CD4-positive, CD25-positive, alpha-beta regulatory T cell (primary cell): ENCODE measurements around the gene ATG13. TPM values are rescaled to one million over a fixed set of nuclear protein-coding genes. Genes with fewer than 3 reads are reported as not detected.
A peak's percentile ranks its signal among the peaks of the same experiment; 100 is the strongest.

Experiments
- ATAC-seq, 2 donors: fragments of 150-1000 bp; cut with Tn5 transposase; one replicate each; pipeline ENCODE4 v1.10.0; 2021; ENCODE audit warnings: low read depth in 2 of 2, moderate number of reproducible peaks in 2 of 2, moderate library complexity in 1 of 2
- DNase-seq, 3 donors: peaks; one replicate each; pipeline versions ENCODE4 v3.0.0 to v3.0.0-alpha.2; 2012 to 2022; ENCODE audit warnings: mixed read lengths in 1 of 3
- H3K27ac ChIP-seq: one replicate; pipeline ENCODE4 v1.7.0; 2013; ENCODE audit warnings: mild to moderate bottlenecking, low read length; ENCODE audit not compliant: insufficient read depth, poor library complexity, severe bottlenecking
- H3K27me3 ChIP-seq: one replicate; pipeline ENCODE4 v1.7.0; 2013; ENCODE audit warnings: low read length; ENCODE audit not compliant: control insufficient read depth, insufficient read depth
- H3K36me3 ChIP-seq: one replicate; pipeline ENCODE4 v1.7.0; 2013; ENCODE audit warnings: mild to moderate bottlenecking, low read length, moderate library complexity; ENCODE audit not compliant: control insufficient read depth, insufficient read depth
- H3K4me1 ChIP-seq: 2 replicates; pipeline ENCODE4 v1.7.0; 2013; ENCODE audit warnings: mild to moderate bottlenecking, low read length; ENCODE audit not compliant: insufficient read depth, control insufficient read depth, poor library complexity, severe bottlenecking
- H3K4me3 ChIP-seq: one replicate; pipeline ENCODE4 v1.7.0; 2013; ENCODE audit warnings: low read depth, mild to moderate bottlenecking, low read length, moderate library complexity
- H3K9me3 ChIP-seq, 2 experiments: 1 replicate in 1 of 2; 2 replicates in 1 of 2; pipeline ENCODE4 v1.7.0; 2013; ENCODE audit warnings: low read length in 2 of 2, mild to moderate bottlenecking in 1 of 2, moderate library complexity in 1 of 2; ENCODE audit not compliant: control insufficient read depth in 2 of 2
- H3K27ac Mint-ChIP-seq, 3 donors: one replicate each; pipeline ENCODE4 v1.8.0; 2020 to 2022; ENCODE audit warnings: mild to moderate bottlenecking in 3 of 3, mixed read lengths in 3 of 3, moderate library complexity in 2 of 3
- H3K27me3 Mint-ChIP-seq: one replicate; pipeline ENCODE4 v1.8.0; 2022; ENCODE audit warnings: mild to moderate bottlenecking, mixed read lengths
- H3K36me3 Mint-ChIP-seq: one replicate; pipeline ENCODE4 v1.8.0; 2020; ENCODE audit warnings: mixed read lengths
- H3K4me1 Mint-ChIP-seq, 4 donors: one replicate each; pipeline ENCODE4 v1.8.0; 2020 to 2022; ENCODE audit warnings: mixed read lengths in 4 of 4, mild to moderate bottlenecking in 1 of 4
- H3K4me3 Mint-ChIP-seq, 4 donors: one replicate each; pipeline ENCODE4 v1.8.0; 2020 to 2022; ENCODE audit warnings: mild to moderate bottlenecking in 4 of 4, mixed read lengths in 4 of 4, moderate library complexity in 3 of 4
- H3K9me3 Mint-ChIP-seq, 7 donors: one replicate each; pipeline ENCODE4 v1.8.0; 2020 to 2022; ENCODE audit warnings: mixed read lengths in 7 of 7, mild to moderate bottlenecking in 3 of 7, moderate library complexity in 2 of 7
- polyA plus RNA-seq, 4 donors: library from polyadenylated mRNA; unstranded; fragments of 300-500 nt; fragmentation: Illumina TruSeq; gene quantifications; one replicate each; pipeline ENCODE4 v1.2.3, GENCODE V29; 2021
- total RNA-seq: library from RNA; stranded (reverse); gene quantifications from one replicate; pipeline ENCODE4 v1.2.3, GENCODE V29; 2022

ATG13 gene
- total and polyA plus RNA-seq, 5 donors from 2014 or later: 69.0 to 135 (median 77.1) TPM

DNA sequence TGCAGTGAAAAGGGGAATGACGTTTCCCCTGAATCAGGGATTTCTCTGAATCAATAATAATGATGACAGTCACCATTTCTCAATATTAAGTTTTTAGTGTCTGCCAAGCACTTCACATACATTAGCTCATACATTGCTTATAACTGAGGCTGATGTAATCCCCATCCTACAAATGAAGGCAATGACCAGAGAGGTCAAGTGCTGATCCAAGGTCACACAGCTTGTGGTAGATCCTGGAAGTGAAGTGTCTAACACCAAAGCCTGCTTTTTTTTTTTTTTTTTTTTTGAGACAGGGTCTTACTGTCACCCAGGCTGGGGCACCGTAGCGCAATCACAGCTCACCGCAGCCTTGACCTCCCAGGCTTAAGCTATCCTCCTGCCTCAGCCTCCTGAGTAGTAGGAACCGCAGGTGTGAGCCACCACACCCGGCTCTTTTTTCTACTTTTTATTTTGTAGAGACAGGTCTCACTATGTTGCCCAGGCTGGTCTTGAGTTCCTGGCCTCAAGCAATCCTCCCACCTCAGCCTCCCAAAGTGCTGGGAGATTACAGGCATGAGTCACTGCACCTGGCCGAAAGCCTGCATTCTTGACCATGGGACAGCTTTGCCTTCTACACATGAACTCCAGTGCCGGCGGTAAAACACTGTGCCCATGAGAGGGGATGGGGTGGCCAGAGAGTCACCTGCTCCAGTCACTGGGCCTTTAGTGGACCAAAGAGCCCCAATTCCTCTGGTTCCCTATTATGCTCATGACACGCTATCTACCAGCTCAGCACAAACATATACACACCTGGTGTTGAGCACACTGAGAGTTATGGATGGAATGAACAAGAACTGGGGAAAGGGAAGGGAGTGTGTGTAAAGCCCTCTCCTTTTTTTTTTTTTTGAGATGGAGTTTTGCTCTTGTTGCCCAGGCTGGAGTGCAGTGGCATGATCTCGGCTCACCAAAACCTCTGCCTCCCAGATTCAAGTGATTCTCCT is 65.7 kb downstream of the ATG13 start:
- H3K27ac Mint-ChIP-seq: no peak overlapping the region
- no peaks in the 10 kb centered on the region for H3K9me3 Mint-ChIP-seq
- H3K4me3 ChIP-seq: no peak overlapping the region
- peaks cover 17% of the 10 kb centered on the region for H3K36me3 Mint-ChIP-seq
- no peaks in the 10 kb centered on the region for H3K4me1 ChIP-seq
- ATAC-seq (no peak), DNase-seq (no peak)
- H3K27me3 ChIP-seq: no peaks in the 10 kb centered on the region
- H3K4me1 Mint-ChIP-seq: peaks cover 0 to 6% (median 3%) of the 10 kb centered on the region in 4 donors
- no peaks in the 10 kb centered on the region for H3K9me3 ChIP-seq
- H3K27me3 Mint-ChIP-seq: no peaks in the 10 kb centered on the region
- peaks cover 84% of the 10 kb centered on the region for H3K36me3 ChIP-seq
- no peak overlapping the region for H3K27ac ChIP-seq
- no peak overlapping the region for H3K4me3 Mint-ChIP-seq

DNA sequence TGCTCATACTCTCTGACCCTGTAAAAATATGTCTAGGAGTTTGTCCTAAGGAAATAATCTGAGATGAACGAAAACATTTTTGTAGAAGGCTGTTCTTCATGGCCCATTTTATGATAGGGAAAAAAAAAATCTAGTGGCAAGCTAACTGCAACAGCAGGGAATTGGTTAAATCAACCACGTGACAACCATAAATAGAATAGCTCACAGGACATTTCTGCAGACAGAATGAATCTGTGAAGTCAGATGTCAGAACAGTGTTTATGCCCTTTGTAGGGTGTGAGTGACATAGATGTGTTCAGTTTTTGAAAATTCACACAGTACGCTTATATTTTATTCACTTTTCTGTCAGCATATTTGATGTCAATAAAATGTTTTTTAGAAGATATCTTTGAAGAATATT is 67.0 kb downstream of the ATG13 start:
- H3K4me3 Mint-ChIP-seq: no peak overlapping the region
- H3K36me3 Mint-ChIP-seq: peaks cover 14% of the 10 kb centered on the region
- no peaks in the 10 kb centered on the region for H3K9me3 Mint-ChIP-seq
- H3K27me3 Mint-ChIP-seq: no peaks in the 10 kb centered on the region
- H3K36me3 ChIP-seq: peaks cover 80% of the 10 kb centered on the region
- no peaks in the 10 kb centered on the region for H3K9me3 ChIP-seq
- peaks cover 0 to 11% (median 5%) of the 10 kb centered on the region in 4 donors for H3K4me1 Mint-ChIP-seq
- DNase-seq: no peak
- no peak for ATAC-seq
- no peaks in the 10 kb centered on the region for H3K4me1 ChIP-seq
- no peak overlapping the region for H3K4me3 ChIP-seq
- H3K27ac Mint-ChIP-seq: no peak overlapping the region
- H3K27me3 ChIP-seq: no peaks in the 10 kb centered on the region
- no peak overlapping the region for H3K27ac ChIP-seq

DNA sequence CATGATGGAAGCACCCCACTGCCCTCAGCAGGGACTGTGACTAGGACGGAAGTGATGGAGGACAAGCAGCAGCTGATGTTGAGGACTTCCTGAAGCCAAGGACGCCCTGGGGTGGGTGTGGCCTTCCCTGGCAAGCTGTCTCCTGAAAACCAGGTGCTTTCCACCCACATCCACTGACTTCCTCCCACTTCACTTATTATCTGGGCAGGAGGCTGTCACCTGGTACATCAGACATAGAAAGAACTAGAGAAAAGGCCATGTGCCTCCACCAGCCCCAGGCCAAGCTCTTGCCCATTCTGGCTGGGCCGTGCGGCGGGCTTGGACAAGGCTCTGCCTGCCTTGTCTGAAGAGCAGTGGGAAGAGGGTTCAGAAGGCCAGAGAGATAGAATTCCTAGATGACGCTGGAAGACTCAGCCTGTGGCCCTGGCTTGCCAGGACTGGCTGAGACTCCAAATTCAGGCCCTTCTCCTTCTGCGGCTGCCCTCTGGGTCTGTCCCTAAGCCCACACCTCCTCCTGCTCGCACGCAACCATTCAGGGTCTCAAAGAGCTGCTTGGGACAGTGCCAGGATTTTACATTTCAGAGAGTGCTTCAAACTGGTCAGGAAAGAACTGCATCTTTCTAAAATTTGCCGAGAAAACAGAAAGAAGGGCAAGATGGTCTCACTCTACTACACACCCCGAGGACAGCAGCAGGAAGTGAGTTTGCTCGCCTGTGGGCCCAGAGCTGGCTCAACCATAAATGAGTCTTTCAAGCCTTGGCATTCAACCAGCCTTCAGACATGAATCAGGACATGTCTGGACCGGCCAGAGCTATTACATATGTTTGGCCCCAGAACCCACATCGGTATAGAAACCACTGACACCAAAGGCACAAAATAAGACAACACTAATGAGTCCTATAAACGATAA is 69.8 kb downstream of the ATG13 start:
- Histone ChIP-seq H3K27me3 (no peaks in the 10 kb centered on the region), H3K27ac (no peak overlapping the region), H3K9me3 (no peaks in the 10 kb centered on the region), H3K4me3 (no peak overlapping the region), H3K36me3 (peaks cover 72% of the 10 kb centered on the region), H3K4me1 (no peaks in the 10 kb centered on the region)
- no peaks in the 10 kb centered on the region for H3K27me3 Mint-ChIP-seq
- H3K4me3 Mint-ChIP-seq: no peak overlapping the region
- peak overlapping the region; percentile 2 to 72 (median 54) for H3K27ac Mint-ChIP-seq
- peaks cover 15% of the 10 kb centered on the region for H3K36me3 Mint-ChIP-seq
- no peaks in the 10 kb centered on the region for H3K9me3 Mint-ChIP-seq
- peaks cover 0 to 18% (median 5%) of the 10 kb centered on the region in 4 donors for H3K4me1 Mint-ChIP-seq
- ATAC-seq (no peak), DNase-seq (no peak)

DNA sequence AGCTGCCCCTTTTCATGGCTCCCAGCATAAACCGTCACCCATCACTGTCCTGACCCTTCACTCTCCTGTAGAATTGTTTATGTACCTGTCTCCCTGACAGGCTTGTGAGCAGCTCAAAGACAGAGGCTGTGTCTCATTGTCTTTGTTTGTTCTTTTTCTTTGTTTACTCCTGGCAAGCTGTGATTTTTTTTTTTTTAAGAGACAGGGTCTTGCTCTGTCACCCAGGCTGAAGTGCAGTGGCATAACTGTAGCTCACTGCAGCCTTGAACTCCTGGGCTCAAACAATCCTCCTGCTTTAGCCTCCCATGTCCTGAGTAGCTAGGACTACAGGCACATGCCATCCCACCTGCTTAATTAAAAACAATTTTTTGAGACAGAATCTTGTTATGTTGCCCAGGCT is 73.3 kb downstream of the ATG13 start:
- H3K27me3 ChIP-seq: no peaks in the 10 kb centered on the region
- Mint-ChIP-seq H3K27ac (peak overlapping the region in 2 of 3 donors; percentile 51 to 56), H3K4me3 (peak overlapping the region in 1 of 4 donors; percentile 15), H3K27me3 (no peaks in the 10 kb centered on the region), H3K4me1 (peaks cover 0 to 25% (median 8%) of the 10 kb centered on the region in 4 donors), H3K9me3 (no peaks in the 10 kb centered on the region), H3K36me3 (peaks cover 20% of the 10 kb centered on the region)
- peaks cover 81% of the 10 kb centered on the region for H3K36me3 ChIP-seq
- peaks cover 10% of the 10 kb centered on the region for H3K4me1 ChIP-seq
- no peak overlapping the region for H3K27ac ChIP-seq
- no peak for DNase-seq
- no peak overlapping the region for H3K4me3 ChIP-seq
- ATAC-seq: no peak
- no peaks in the 10 kb centered on the region for H3K9me3 ChIP-seq

DNA sequence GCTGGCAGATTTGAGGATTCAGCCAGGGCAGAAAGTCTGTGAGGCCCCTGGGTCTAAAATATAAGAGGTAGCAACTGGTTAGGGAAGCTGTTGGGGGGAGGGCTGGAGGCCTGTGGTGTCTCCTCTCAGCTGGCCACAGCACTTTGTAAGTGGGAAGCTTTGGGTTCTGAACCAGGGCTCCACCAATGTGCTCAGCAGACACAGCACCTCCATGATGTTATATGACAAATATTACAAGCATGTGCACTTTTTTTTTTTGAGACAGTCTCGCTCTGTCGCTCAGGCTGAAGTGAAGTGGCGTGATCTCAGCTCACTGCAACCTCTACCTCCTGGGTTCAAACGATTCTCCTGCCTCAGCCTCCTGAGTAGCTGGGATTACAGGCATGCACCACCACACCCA is 75.1 kb downstream of the ATG13 start:
- Mint-ChIP-seq H3K9me3 (no peaks in the 10 kb centered on the region), H3K27ac (no peak overlapping the region), H3K27me3 (no peaks in the 10 kb centered on the region), H3K4me3 (no peak overlapping the region), H3K4me1 (peaks cover 0 to 41% (median 9%) of the 10 kb centered on the region in 4 donors), H3K36me3 (peaks cover 20% of the 10 kb centered on the region)
- Histone ChIP-seq H3K4me1 (peaks cover 19% of the 10 kb centered on the region), H3K36me3 (peaks cover 75% of the 10 kb centered on the region), H3K27ac (no peak overlapping the region), H3K27me3 (no peaks in the 10 kb centered on the region), H3K4me3 (no peak overlapping the region), H3K9me3 (no peaks in the 10 kb centered on the region)
- DNase-seq: no peak
- no peak for ATAC-seq

DNA sequence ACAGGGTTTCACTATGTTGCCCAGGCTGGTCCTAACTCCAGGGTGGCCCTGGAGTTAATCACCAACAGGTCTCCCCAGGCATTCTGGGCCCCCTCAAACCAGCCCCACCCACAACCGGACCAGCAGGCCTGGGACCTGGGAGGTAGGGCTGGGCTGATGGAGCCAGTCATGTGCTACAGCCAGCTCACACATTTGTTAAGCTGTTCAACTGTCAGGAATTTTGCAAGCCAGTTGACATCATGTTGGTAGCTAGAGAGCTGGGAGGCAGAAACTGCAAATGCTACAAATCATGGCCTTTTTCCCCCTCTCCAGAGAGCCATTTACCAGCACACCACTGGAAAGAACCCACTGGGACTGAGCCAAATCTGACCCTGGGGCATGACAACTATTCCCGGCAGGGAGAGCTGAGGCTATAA is 76.3 kb downstream of the ATG13 start:
- H3K27me3 ChIP-seq: no peaks in the 10 kb centered on the region
- Mint-ChIP-seq H3K9me3 (no peaks in the 10 kb centered on the region), H3K27me3 (no peaks in the 10 kb centered on the region), H3K4me1 (peaks cover 0 to 45% (median 16%) of the 10 kb centered on the region in 4 donors), H3K36me3 (peaks cover 18% of the 10 kb centered on the region), H3K27ac (peak overlapping the region in 1 of 3 donors; percentile 14), H3K4me3 (no peak overlapping the region)
- H3K4me1 ChIP-seq: peaks cover 30% of the 10 kb centered on the region
- H3K27ac ChIP-seq: no peak overlapping the region
- H3K36me3 ChIP-seq: peaks cover 65% of the 10 kb centered on the region
- H3K4me3 ChIP-seq: no peak overlapping the region
- no peak for ATAC-seq
- H3K9me3 ChIP-seq: no peaks in the 10 kb centered on the region
- DNase-seq: no peak

DNA sequence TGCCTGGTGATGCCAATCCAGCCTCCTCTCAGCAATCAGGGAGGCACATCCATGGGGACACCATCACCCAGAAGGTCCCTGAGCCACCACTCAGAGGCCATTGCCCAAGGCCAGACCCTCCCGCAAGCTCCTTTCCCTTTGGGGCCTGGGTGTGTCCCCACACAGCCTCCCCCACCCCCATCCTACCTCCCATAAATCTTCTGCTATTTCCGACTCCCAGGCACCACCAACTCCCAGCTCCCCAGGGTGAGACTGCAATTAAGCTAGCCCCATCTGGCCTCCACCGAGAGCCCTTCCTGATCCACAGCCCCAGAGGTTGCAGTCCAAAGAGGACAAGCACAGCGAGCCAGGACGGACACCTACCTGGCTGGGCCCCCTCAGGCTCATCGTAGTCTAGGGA is 76.7 kb downstream of the ATG13 start:
- Mint-ChIP-seq H3K27me3 (no peaks in the 10 kb centered on the region), H3K9me3 (no peaks in the 10 kb centered on the region), H3K4me1 (peaks cover 4 to 48% (median 19%) of the 10 kb centered on the region in 4 donors), H3K36me3 (peaks cover 17% of the 10 kb centered on the region), H3K27ac (peak overlapping the region in 2 of 3 donors; percentile 71), H3K4me3 (no peak overlapping the region)
- DNase-seq (no peak), ATAC-seq (no peak)
- H3K36me3 ChIP-seq: peaks cover 62% of the 10 kb centered on the region
- no peak overlapping the region for H3K4me3 ChIP-seq
- H3K27me3 ChIP-seq: no peaks in the 10 kb centered on the region
- H3K9me3 ChIP-seq: no peaks in the 10 kb centered on the region
- no peak overlapping the region for H3K27ac ChIP-seq
- peaks cover 35% of the 10 kb centered on the region for H3K4me1 ChIP-seq
